Dermis microvascular lymphatic vessel endothelial cell (primary cell): ENCODE data around the gene ICE2. TPM values are rescaled to one million over a fixed set of nuclear protein-coding genes. Genes with fewer than 3 reads are reported as not detected.

ENCODE experiments used
- DNase-seq, 2 donors: peaks; one replicate each; pipeline versions ENCODE4 v3.0.0 to v3.0.0-alpha.2; 2010; ENCODE audit warnings: low read depth in 2 of 2
- total RNA-seq: library from RNA; depleted of rRNA; stranded (reverse); fragments of >200 nt; gene quantifications from 2 replicates; pipeline ENCODE4 v1.2.1, GENCODE V29; 2014

ICE2 gene
- total RNA-seq, 1 donor from 2014 or later, result 26.7 TPM

DNA sequence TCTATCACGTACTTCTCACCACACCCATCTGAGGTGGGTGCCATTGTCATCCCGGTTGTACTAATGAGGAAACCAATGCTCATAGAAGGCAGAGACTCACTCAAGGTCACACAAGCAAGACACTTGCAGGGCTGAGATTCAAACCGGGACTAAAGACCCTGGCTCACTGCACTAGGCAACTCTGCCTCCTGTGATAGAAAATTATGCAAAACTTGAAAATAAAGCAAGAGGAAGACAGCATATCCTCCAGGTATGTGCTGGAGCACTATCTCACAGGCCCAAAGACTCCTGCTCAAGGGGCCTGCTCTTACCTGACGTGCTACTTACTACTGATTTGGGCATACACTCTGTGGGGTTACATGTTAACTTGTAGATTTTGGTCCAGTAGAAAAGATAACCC, 106.7 kb downstream of the ICE2 start:
- DNase-seq, result no peak

DNA sequence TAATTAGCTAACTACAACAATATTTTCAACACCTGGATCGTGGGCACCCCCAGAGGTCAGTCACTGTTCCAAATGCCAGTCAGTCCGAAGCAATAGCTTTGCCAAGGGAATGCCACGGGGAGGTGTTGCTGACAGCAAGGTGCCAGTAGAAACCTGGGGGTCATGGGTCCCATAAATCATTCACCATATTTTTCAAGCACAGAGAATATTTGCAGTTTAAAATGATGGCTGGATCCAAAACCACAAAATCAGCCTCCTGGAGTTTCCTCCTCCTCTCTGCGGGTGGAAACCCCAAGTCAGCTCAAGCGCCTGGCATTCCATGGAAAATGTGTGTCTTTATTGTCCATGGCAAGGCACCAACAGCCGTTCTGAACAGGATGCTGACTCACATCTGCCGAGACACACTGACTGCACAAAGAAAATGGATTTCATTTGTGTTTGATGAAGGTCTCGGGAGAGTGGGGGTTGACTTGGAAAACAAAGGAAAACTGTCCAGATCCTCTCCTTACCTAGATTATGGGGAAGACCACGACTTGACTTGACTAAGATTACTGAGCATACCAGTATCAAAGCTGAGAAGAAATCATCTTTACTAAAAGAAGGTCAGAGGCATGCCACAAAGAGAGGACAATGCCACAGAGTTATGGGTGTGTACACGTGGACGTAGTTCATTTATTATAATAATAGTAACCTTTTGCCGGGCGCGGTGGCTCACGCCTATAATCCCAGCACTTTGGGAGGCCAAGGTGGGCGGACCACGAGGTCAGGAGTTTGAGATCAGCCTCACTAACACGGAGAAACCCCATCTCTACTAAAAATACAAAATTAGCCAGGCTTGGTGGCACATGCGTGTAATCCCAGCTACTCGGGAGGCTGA, 107.5 kb downstream of the ICE2 start:
- peak; percentile 99 to 100 for DNase-seq

DNA sequence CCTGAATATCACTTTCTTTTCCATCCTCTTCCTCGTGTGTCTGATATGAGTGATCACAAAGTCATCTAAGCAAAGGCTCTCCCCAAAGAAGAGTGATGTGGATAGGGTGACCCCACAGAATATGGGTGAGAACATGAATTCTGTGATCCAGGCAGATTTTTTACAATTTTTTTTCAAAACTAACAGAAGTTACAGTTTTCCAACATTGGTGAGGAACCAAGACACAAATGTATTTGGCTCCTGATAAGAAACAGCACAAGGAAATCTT, 108.1 kb downstream of the ICE2 start:
- DNase-seq, result no peak

DNA sequence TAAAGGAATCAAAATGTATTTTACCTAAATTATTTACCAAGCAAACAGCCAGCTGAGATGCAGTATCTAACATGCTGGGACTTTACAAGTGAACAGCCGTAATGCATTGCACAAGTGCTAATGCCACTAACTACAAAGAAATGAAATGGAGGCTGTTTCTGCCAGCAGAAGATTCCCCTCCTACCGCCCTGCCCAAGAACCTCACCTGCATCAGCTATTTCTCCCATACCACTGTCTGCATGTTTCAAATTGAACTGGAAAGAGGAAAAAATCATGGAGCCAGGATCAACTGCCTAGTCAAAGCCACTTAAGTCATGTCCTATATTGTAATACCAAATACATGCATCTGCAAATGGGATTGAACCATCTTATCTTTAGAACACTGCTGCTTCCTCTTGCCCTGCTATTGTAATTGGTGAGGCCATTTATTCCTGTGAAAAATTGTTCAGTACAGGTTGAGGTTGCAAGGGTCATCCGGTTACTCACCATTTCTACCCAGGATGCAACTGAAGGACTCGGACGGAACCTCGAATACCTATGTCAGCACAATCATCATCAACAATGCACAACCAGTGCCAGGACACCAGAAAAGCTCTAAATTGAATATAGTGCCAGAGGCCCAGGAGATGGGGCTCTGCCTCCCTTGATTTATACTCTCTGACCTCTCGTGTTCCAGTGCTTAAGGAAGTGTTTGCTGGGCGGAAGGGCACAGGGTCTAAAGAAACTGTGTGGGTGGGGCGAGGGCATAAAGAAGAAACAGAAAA, 108.7 kb downstream of the ICE2 start:
- DNase-seq, result peak; percentile 99 to 100

DNA sequence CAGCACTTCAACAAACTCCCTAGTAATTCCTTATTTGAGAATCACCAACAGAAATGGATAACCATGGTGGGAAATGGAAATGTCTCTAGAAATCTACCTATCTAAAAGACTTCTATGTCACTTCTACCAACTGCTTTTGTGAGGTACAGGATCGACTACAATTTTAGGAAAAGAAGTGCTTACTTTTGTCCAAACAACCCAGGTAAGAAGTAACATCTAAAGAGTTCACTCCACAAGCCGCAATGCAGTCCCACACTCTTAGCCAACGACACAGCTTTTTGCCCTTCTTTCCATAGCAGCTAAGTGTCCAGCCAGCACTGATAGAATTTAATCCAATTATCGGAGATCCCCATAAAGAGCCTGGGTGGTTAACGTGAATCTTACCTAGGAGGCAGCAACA, 109.2 kb downstream of the ICE2 start:
- no peak for DNase-seq

Other genes with a start within 250 kb of the ICE2 start
- gene ANXA2, start 81.2 kb downstream of the ICE2 start, total RNA-seq, result 3,929 and 5,034 TPM in 2 replicates